C4-2B (cell line): ENCODE data around the gene C17orf114.

Experiments
- CTCF ChIP-seq: fragments of 450-650 bp; conservative IDR thresholded peaks from 2 replicates; pipeline ENCODE4 v1.5.1; 2017; ENCODE audit warnings: mild to moderate bottlenecking
- ZFX ChIP-seq: fragments of 450-650 bp; IDR thresholded peaks from 2 replicates; pipeline ENCODE4 v1.6.1; 2017

GRCh38 chr17:4782652-4783051 lies 19.5 kb downstream of the C17orf114 start:
- no peak for TF ChIP-seq CTCF
- no peak for TF ChIP-seq ZFX
